H9 (cell line): ENCODE results near the gene SURF4. TPM values are rescaled to one million over a fixed set of nuclear protein-coding genes. Genes with fewer than 3 reads are reported as not detected.
A peak's percentile ranks its signal among the peaks of the same experiment; 100 is the strongest.

ENCODE experiments used
- DNase-seq: peaks from one replicate; pipeline ENCODE4 v3.0.0-alpha.2; 2017
- H2AFZ ChIP-seq: one replicate; pipeline ENCODE4 v1.6.1; 2013; ENCODE audit warnings: mild to moderate bottlenecking, low read length, control low read depth, moderate library complexity
- H2AK5ac ChIP-seq: 2 replicates; pipeline ENCODE4 v1.6.1; 2013; ENCODE audit warnings: low read length, control low read depth, mixed read lengths; ENCODE audit not compliant: insufficient read length
- H2BK120ac ChIP-seq: one replicate; pipeline ENCODE4 v1.6.1; 2013; ENCODE audit warnings: low read depth, mild to moderate bottlenecking, low read length, control low read depth, inconsistent platforms; ENCODE audit not compliant: poor library complexity, severe bottlenecking
- H2BK12ac ChIP-seq: 2 replicates; pipeline ENCODE4 v1.6.1; 2013; ENCODE audit warnings: low read length, control low read depth, mixed read lengths, low read depth; ENCODE audit not compliant: insufficient read length
- H2BK15ac ChIP-seq: 2 replicates; pipeline ENCODE4 v1.6.1; 2013; ENCODE audit warnings: low read depth, low read length, control low read depth
- H2BK20ac ChIP-seq: one replicate; pipeline ENCODE4 v1.6.1; 2013; ENCODE audit warnings: low read depth, mild to moderate bottlenecking, low read length, control low read depth, inconsistent platforms; ENCODE audit not compliant: poor library complexity, severe bottlenecking
- H2BK5ac ChIP-seq: 2 replicates; pipeline ENCODE4 v1.6.1; 2013; ENCODE audit warnings: low read length, control low read depth, mixed read lengths; ENCODE audit not compliant: insufficient read length
- H3K14ac ChIP-seq: 2 replicates; pipeline ENCODE4 v1.6.1; 2013; ENCODE audit warnings: low read length, control low read depth; ENCODE audit not compliant: insufficient read depth
- H3K18ac ChIP-seq: 2 replicates; pipeline ENCODE4 v1.6.1; 2013; ENCODE audit warnings: low read depth, mild to moderate bottlenecking, mixed read lengths, low read length, control low read depth; ENCODE audit not compliant: insufficient read length
- H3K23ac ChIP-seq: 2 replicates; pipeline ENCODE4 v1.6.1; 2013; ENCODE audit warnings: low read length, control low read depth, mixed read lengths, low read depth; ENCODE audit not compliant: insufficient read length
- H3K23me2 ChIP-seq: 2 replicates; pipeline ENCODE4 v1.6.1; 2013; ENCODE audit warnings: low read depth, mild to moderate bottlenecking, mixed read lengths, low read length, control low read depth; ENCODE audit not compliant: insufficient read length, poor library complexity, severe bottlenecking
- H3K27ac ChIP-seq: 2 replicates; pipeline ENCODE4 v1.5.1; 2013; ENCODE audit warnings: low read length, control low read depth, mixed read lengths, low read depth; ENCODE audit not compliant: insufficient read length
- H3K27me3 ChIP-seq: 2 replicates; pipeline ENCODE4 v1.6.1; 2013; ENCODE audit warnings: low read length, control low read depth, inconsistent platforms; ENCODE audit not compliant: insufficient read depth
- H3K4ac ChIP-seq: 2 replicates; pipeline ENCODE4 v1.6.1; 2013; ENCODE audit warnings: low read depth, mild to moderate bottlenecking, control low read depth, inconsistent platforms, low read length, moderate library complexity
- H3K4me1 ChIP-seq: 2 replicates; pipeline ENCODE4 v1.6.1; 2013; ENCODE audit warnings: low read length, control low read depth, inconsistent platforms; ENCODE audit not compliant: insufficient read depth
- H3K4me2 ChIP-seq: 2 replicates; pipeline ENCODE4 v1.6.1; 2013; ENCODE audit warnings: low read length, control low read depth, mixed read lengths; ENCODE audit not compliant: insufficient read length, insufficient read depth
- H3K56ac ChIP-seq: 2 replicates; pipeline ENCODE4 v1.6.1; 2013; ENCODE audit warnings: low read depth, mild to moderate bottlenecking, mixed read lengths, low read length, control low read depth; ENCODE audit not compliant: insufficient read length
- H3K79me1 ChIP-seq: 2 replicates; pipeline ENCODE4 v1.6.1; 2013; ENCODE audit warnings: low read depth, mild to moderate bottlenecking, moderate library complexity, low read length, control low read depth, inconsistent platforms; ENCODE audit not compliant: insufficient read depth, poor library complexity, severe bottlenecking
- H3K79me2 ChIP-seq: 2 replicates; pipeline ENCODE4 v1.6.1; 2013; ENCODE audit warnings: low read length, control low read depth, inconsistent platforms; ENCODE audit not compliant: insufficient read depth
- H3K9ac ChIP-seq: 2 replicates; pipeline ENCODE4 v1.6.1; 2013; ENCODE audit warnings: low read length, control low read depth, mixed read lengths; ENCODE audit not compliant: insufficient read length; ENCODE audit errors: extremely low read depth
- H3K9me3 ChIP-seq: one replicate; pipeline ENCODE4 v1.6.1; 2013; ENCODE audit warnings: low read depth, low read length, inconsistent platforms; ENCODE audit not compliant: control insufficient read depth
- H3T11ph ChIP-seq: one replicate; pipeline ENCODE4 v1.6.1; 2013; ENCODE audit warnings: mild to moderate bottlenecking, low read length, control low read depth, inconsistent platforms
- H4K20me1 ChIP-seq: one replicate; pipeline ENCODE4 v1.6.1; 2013; ENCODE audit not compliant: control insufficient read depth, insufficient read length, insufficient read depth
- H4K5ac ChIP-seq: 2 replicates; pipeline ENCODE4 v1.6.1; 2013; ENCODE audit warnings: low read depth, mild to moderate bottlenecking, mixed read lengths, low read length, control low read depth; ENCODE audit not compliant: insufficient read length
- H4K8ac ChIP-seq: replicated peaks from 2 replicates; pipeline ENCODE4 v1.6.1; 2013; ENCODE audit warnings: low read length, control low read depth, mixed read lengths, low read depth; ENCODE audit not compliant: insufficient read length
- H4K91ac ChIP-seq: 2 replicates; pipeline ENCODE4 v1.6.1; 2013; ENCODE audit warnings: low read depth, mild to moderate bottlenecking, moderate library complexity, mixed read lengths, low read length, control low read depth; ENCODE audit not compliant: insufficient read length
- H3K27ac Mint-ChIP-seq, 3 experiments: 2 replicates in 2 of 3; 3 replicates in 1 of 3; pipeline ENCODE4 v1.8.0; 2020 to 2021; ENCODE audit warnings: mixed read lengths in 3 of 3, mild to moderate bottlenecking in 1 of 3, moderate library complexity in 1 of 3
- H3K27me3 Mint-ChIP-seq: 2 replicates; pipeline ENCODE4 v1.8.0; 2021; ENCODE audit warnings: low read depth, mild to moderate bottlenecking, moderate library complexity, mixed read lengths
- H3K36me3 Mint-ChIP-seq, 3 experiments: 2 replicates in 2 of 3; 3 replicates in 1 of 3; pipeline ENCODE4 v1.8.0; 2020 to 2021; ENCODE audit warnings: low read depth in 3 of 3, mixed read lengths in 3 of 3; ENCODE audit not compliant: insufficient read depth in 1 of 3
- H3K4me1 Mint-ChIP-seq, 2 experiments: 2 replicates each; pipeline ENCODE4 v1.8.0; 2020; ENCODE audit warnings: mixed read lengths in 2 of 2
- H3K4me3 Mint-ChIP-seq, 2 experiments: 2 replicates in 1 of 2; 3 replicates in 1 of 2; pipeline ENCODE4 v1.8.0; 2020 to 2021; ENCODE audit warnings: mild to moderate bottlenecking in 2 of 2, mixed read lengths in 2 of 2, moderate library complexity in 1 of 2
- H3K9me3 Mint-ChIP-seq, 2 experiments: 2 replicates in 1 of 2; 3 replicates in 1 of 2; pipeline ENCODE4 v1.8.0; 2020; ENCODE audit warnings: mild to moderate bottlenecking in 2 of 2, mixed read lengths in 2 of 2, moderate library complexity in 1 of 2
- WGBS: extraction: QIAGEN DNeasy Blood & Tissue Kit; methylation state at CpG from one replicate; pipeline ENCODE4 v1.1.7; 2013; ENCODE audit warnings: missing lambda C conversion rate, low lambda C conversion rate, mixed read lengths; ENCODE audit not compliant: insufficient read length; ENCODE audit errors: extremely low coverage; 5-methylcytosine and 5-hydroxymethylcytosine counted together
- total RNA-seq: library from RNA; stranded (reverse); gene quantifications from 2 replicates; pipeline ENCODE4 v1.2.1, GENCODE V29; 2021
- TF ChIP-seq, protein P1 (sequence below): fragments of 200-600 bp; sonication (generic); conservative IDR thresholded peaks from 3 replicates; pipeline ENCODE4 v1.8.0; 2021; ENCODE audit warnings: antibody characterized with exemption, mild to moderate bottlenecking

SURF4 gene
- total RNA-seq, 1 experiment from 2014 or later, result 146 TPM

DNA sequence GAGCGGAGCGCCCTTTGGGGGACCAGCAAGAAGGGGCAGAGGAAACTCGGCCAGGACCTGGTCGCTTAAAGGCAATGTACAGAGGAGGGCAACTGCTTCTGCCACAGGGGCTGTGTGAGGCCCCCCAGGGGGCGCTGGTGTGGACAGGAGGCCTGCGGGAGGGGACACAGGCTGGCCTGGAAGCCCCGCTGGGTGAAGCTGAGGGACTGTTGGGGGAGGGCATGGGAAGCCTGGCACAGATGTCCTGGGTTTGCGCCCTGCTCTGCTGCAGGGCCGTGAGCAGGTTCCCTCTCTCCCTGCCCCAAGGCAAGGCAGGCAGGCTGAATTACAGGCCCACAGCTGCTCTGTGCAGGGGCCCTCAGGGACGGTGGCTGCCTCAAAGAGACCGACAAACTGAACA lies 33.3 kb downstream of the SURF4 start:
- Mint-ChIP-seq H3K4me3 (no peak overlapping the region), H3K36me3 (peaks cover 51 to 89% (median 80%) of the 10 kb centered on the region in 3 experiments), H3K9me3 (no peaks in the 10 kb centered on the region), H3K27ac (peak overlapping the region in 1 of 3 experiments; percentile 10; a peak in 1 of 7 replicates), H3K4me1 (peaks cover 10 to 12% of the 10 kb centered on the region in 2 experiments), H3K27me3 (no peaks in the 10 kb centered on the region)
- Histone ChIP-seq H2BK5ac (no peak overlapping the region), H4K91ac (no peak overlapping the region), H3K56ac (no peak overlapping the region), H3K4me1 (no peaks in the 10 kb centered on the region; the same call in 1 of the 2 replicates), H3K23me2 (no peaks in the 10 kb centered on the region), H3K79me2 (peaks cover 6% of the 10 kb centered on the region; the same call in 1 of the 2 replicates), H2BK15ac (no peak overlapping the region), H3K4me2 (no peak overlapping the region), H3K18ac (no peak overlapping the region), H4K5ac (no peak overlapping the region), H4K8ac (no peak overlapping the region), H2AFZ (no peak overlapping the region), H2BK20ac (no peak overlapping the region), H3T11ph (no peak overlapping the region), H3K4ac (no peak overlapping the region), H3K14ac (no peak overlapping the region), H3K27me3 (no peaks in the 10 kb centered on the region), H3K27ac (no peak overlapping the region), H4K20me1 (no peaks in the 10 kb centered on the region), H2AK5ac (no peak overlapping the region), H2BK120ac (no peak overlapping the region), H3K23ac (no peak overlapping the region), H2BK12ac (no peak overlapping the region), H3K79me1 (peaks cover 10% of the 10 kb centered on the region), H3K9ac (no peak overlapping the region), H3K9me3 (no peaks in the 10 kb centered on the region)
- peak; percentile 64 for DNase-seq
- TF ChIP-seq, protein P1, sequence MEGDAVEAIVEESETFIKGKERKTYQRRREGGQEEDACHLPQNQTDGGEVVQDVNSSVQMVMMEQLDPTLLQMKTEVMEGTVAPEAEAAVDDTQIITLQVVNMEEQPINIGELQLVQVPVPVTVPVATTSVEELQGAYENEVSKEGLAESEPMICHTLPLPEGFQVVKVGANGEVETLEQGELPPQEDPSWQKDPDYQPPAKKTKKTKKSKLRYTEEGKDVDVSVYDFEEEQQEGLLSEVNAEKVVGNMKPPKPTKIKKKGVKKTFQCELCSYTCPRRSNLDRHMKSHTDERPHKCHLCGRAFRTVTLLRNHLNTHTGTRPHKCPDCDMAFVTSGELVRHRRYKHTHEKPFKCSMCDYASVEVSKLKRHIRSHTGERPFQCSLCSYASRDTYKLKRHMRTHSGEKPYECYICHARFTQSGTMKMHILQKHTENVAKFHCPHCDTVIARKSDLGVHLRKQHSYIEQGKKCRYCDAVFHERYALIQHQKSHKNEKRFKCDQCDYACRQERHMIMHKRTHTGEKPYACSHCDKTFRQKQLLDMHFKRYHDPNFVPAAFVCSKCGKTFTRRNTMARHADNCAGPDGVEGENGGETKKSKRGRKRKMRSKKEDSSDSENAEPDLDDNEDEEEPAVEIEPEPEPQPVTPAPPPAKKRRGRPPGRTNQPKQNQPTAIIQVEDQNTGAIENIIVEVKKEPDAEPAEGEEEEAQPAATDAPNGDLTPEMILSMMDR, result no peak; the same call in 2 of the 3 replicates
- no CpG with 5 or more reads among the region's 11 CpGs for WGBS
